ENCODE data around the gene APBA2.

DNA sequence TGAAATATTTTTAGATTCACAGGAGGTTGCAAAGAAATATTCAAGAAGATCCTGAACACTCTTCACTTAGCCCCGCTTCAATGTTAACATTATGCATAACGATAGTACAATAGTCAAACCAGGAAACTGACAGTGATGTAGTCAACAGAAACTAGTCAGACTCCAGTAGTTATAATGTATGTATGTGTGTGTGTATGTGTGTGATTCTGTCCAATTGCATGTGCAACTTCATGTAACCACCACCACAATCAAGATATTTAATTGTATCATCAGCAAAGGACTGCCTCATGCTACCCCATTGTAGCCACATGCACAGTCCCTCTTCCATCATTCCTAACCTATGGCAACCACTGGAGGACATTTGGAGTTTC lies 77.9 kb downstream of the APBA2 start:
- TF ChIP-seq, protein P1, sequence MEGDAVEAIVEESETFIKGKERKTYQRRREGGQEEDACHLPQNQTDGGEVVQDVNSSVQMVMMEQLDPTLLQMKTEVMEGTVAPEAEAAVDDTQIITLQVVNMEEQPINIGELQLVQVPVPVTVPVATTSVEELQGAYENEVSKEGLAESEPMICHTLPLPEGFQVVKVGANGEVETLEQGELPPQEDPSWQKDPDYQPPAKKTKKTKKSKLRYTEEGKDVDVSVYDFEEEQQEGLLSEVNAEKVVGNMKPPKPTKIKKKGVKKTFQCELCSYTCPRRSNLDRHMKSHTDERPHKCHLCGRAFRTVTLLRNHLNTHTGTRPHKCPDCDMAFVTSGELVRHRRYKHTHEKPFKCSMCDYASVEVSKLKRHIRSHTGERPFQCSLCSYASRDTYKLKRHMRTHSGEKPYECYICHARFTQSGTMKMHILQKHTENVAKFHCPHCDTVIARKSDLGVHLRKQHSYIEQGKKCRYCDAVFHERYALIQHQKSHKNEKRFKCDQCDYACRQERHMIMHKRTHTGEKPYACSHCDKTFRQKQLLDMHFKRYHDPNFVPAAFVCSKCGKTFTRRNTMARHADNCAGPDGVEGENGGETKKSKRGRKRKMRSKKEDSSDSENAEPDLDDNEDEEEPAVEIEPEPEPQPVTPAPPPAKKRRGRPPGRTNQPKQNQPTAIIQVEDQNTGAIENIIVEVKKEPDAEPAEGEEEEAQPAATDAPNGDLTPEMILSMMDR (conservative IDR thresholded peaks at IDR 0.05; ENCODE audit: low read depth, low read length): no peak
- TF ChIP-seq EZH2 (IDR thresholded peaks at IDR 0.05; ENCODE audit: borderline replicate concordance, low read depth, low read length, poor library complexity, severe bottlenecking): no peak
